ENCODE data around the gene RNF138. TPM values are rescaled to one million over a fixed set of nuclear protein-coding genes. Genes with fewer than 3 reads are reported as not detected.

RNF138 gene
- total RNA-seq, 1 donor from 2014 or later: 24.6 TPM

DNA sequence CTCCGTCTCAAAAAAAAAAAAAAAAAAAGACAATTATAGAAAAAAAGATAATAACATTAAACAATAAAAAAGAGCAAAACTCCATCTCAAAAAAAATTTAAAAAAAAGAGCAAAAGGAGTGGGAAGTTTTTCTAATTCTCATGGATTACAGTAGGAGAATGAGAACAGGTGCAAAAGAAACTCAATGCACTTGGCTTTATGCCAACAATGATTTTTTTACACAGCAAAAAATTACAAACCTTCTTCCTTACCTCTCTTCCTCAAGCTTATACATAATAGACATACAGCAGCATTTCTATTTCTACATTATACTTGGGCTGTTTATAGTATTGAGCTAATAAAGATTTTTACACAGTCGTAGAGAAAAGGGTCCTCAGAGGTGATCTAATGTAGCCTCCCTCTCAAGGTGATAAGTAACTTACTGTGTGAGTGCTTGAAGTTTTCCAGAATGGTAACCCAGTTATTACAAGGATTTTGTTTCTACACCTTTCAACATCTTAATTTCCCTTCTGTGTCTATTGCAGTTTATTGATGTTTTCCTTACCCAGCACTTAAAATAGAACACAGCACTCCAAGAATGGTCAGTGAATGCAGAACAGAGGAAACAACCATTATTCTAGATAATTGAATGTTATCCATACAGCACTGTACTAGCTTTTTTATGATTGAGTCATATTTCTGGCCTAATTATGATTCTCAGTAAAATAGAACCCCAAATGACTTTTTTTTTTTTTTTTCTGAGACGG lies 34.9 kb upstream of the RNF138 start:
- no peaks in the 10 kb centered on the region for H3K36me3 Mint-ChIP-seq (ENCODE audit: unreplicated experiment)
- H3K4me3 Mint-ChIP-seq (ENCODE audit: unreplicated experiment): no peak overlapping the region
- TF ChIP-seq, protein P1, sequence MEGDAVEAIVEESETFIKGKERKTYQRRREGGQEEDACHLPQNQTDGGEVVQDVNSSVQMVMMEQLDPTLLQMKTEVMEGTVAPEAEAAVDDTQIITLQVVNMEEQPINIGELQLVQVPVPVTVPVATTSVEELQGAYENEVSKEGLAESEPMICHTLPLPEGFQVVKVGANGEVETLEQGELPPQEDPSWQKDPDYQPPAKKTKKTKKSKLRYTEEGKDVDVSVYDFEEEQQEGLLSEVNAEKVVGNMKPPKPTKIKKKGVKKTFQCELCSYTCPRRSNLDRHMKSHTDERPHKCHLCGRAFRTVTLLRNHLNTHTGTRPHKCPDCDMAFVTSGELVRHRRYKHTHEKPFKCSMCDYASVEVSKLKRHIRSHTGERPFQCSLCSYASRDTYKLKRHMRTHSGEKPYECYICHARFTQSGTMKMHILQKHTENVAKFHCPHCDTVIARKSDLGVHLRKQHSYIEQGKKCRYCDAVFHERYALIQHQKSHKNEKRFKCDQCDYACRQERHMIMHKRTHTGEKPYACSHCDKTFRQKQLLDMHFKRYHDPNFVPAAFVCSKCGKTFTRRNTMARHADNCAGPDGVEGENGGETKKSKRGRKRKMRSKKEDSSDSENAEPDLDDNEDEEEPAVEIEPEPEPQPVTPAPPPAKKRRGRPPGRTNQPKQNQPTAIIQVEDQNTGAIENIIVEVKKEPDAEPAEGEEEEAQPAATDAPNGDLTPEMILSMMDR (IDR thresholded peaks at IDR 0.05; ENCODE audit: partially characterized antibody, unreplicated experiment): no peak
- DNase-seq: no peak
- peaks cover 6% of the 10 kb centered on the region for H3K4me1 Mint-ChIP-seq (ENCODE audit: low read depth, unreplicated experiment)
- no peak overlapping the region for H3K27ac Mint-ChIP-seq (ENCODE audit: unreplicated experiment)
- H3K27me3 Mint-ChIP-seq (ENCODE audit: unreplicated experiment): peaks cover 4% of the 10 kb centered on the region
- H3K9me3 Mint-ChIP-seq (ENCODE audit: unreplicated experiment): no peaks in the 10 kb centered on the region

DNA sequence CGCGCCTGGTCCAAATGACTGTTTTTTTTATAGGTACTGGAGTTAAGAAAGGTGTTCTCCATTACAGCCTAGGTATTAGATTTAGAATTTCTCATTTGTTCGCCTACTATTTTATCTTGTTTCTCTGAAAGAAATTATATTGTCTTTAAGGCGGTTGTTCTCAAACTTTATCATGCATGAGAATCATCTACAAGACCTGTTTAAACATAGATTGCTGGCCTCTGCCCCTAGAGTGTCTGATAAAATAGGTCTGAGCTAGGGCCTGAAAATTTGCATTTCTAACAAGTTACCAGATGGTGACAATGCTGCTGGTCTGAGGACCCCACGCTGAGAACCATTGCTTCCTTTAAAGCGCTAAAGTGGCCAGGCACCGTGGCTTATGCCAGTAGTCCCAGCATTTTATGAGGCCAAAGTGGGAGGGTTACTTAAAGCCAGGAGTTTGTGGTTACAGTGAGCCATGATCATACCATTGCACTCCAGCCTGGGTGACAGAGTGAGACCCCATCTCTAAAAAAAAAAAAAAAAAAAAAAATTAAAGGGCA lies 34.0 kb upstream of the RNF138 start:
- Mint-ChIP-seq H3K36me3 (ENCODE audit: unreplicated experiment) (no peaks in the 10 kb centered on the region), H3K4me3 (ENCODE audit: unreplicated experiment) (no peak overlapping the region), H3K27ac (ENCODE audit: unreplicated experiment) (no peak overlapping the region), H3K27me3 (ENCODE audit: unreplicated experiment) (peaks cover 4% of the 10 kb centered on the region), H3K4me1 (ENCODE audit: low read depth, unreplicated experiment) (peaks cover 6% of the 10 kb centered on the region), H3K9me3 (ENCODE audit: unreplicated experiment) (no peaks in the 10 kb centered on the region)
- TF ChIP-seq, protein P1 (IDR thresholded peaks at IDR 0.05; ENCODE audit: partially characterized antibody, unreplicated experiment): no peak
- DNase-seq: no peak

DNA sequence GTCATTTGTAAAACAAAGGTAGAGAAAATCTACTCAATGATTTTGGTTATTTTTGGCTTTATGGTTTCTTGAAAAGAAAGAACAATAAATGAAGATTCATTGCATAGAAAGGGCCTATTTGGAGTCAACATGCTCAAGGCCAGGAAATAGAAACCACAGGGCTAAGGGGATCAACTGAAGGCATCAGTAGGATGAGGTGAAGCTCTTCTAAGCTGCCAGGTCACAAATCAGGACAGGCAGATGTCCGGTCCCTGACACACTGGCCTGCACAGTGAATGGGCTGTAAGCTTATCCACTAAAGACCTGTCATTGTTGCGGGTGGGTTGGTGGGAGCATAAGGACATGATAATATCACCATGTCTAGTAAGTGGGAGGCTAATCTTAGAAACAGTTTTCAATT lies 31.6 kb upstream of the RNF138 start:
- Mint-ChIP-seq H3K27me3 (ENCODE audit: unreplicated experiment) (peaks cover 4% of the 10 kb centered on the region), H3K4me3 (ENCODE audit: unreplicated experiment) (no peak overlapping the region), H3K9me3 (ENCODE audit: unreplicated experiment) (no peaks in the 10 kb centered on the region), H3K4me1 (ENCODE audit: low read depth, unreplicated experiment) (peaks cover 6% of the 10 kb centered on the region), H3K36me3 (ENCODE audit: unreplicated experiment) (no peaks in the 10 kb centered on the region), H3K27ac (ENCODE audit: unreplicated experiment) (no peak overlapping the region)
- TF ChIP-seq, protein P1 (IDR thresholded peaks at IDR 0.05; ENCODE audit: partially characterized antibody, unreplicated experiment): no peak
- DNase-seq: no peak

DNA sequence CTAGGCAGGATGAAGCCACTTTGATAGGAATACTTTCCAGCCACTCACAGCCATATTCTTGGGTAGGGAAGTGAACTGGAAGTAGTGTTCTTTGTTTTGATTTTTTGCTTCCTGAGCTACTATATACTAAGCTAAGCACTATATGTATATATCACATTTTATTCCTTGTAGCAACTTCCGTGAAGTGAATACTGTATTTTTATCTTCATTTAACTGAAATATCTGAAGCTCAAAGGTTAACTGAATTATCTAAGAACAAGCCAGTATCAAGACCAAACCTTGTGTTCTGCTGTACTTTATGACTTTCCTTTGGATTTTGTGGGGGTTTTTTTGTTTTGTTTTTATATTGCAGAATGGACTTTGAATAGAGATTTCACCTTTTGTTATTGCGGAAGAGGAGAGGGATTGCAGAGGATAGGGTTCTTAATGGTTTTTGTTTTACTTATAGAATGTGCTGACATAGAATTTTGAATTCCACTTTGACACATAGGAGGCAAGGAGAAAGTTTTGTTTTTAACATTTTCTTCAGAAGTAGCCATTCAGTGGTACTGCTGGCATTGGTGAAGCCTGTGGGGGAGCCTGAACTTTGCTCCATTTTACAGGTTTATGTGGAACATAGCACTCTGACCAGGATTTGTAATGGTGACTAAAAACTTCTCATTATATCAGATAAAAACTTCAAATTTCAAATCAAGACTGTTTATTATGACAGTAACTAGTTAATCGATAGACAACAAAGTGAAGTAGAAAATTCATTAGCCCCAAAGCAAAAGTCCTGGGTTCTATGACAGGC lies 24.1 kb upstream of the RNF138 start:
- no peak overlapping the region for H3K27ac Mint-ChIP-seq (ENCODE audit: unreplicated experiment)
- no peak overlapping the region for H3K4me3 Mint-ChIP-seq (ENCODE audit: unreplicated experiment)
- TF ChIP-seq, protein P1 (IDR thresholded peaks at IDR 0.05; ENCODE audit: partially characterized antibody, unreplicated experiment): no peak
- no peaks in the 10 kb centered on the region for H3K27me3 Mint-ChIP-seq (ENCODE audit: unreplicated experiment)
- H3K36me3 Mint-ChIP-seq (ENCODE audit: unreplicated experiment): no peaks in the 10 kb centered on the region
- no peaks in the 10 kb centered on the region for H3K9me3 Mint-ChIP-seq (ENCODE audit: unreplicated experiment)
- DNase-seq: no peak
- no peaks in the 10 kb centered on the region for H3K4me1 Mint-ChIP-seq (ENCODE audit: low read depth, unreplicated experiment)

Data from glutamatergic neuron (in vitro differentiated cells).